GM19468 (cell line): ENCODE measurements around the gene SHISAL1.
"Not testable (repeated sequence)": the region's sequence is repeated elsewhere in the genome, so short reads cannot be mapped to it uniquely, and the experiment has no call there.

Experiments
- ATAC-seq: cut with Tn5 transposase; IDR thresholded peaks from one replicate; pipeline ENCODE4 v1.9.1; 2021; ENCODE audit warnings: mild to moderate bottlenecking, moderate library complexity, moderate number of reproducible peaks; ENCODE audit not compliant: unreplicated experiment; ENCODE audit errors: extremely low read depth

SHISAL1 gene

GRCh38 chr22:44305888-44306287 is 6.9 kb downstream of the SHISAL1 start:
- ATAC-seq: no peak

- no peak for ATAC-seq
Measured at GRCh38 chr22:44305455-44305854, 7.3 kb downstream of the SHISAL1 start.

GRCh38 chr22:44304911-44305310 is 7.8 kb downstream of the SHISAL1 start:
- no peak for ATAC-seq

- no peak for ATAC-seq
Measured at GRCh38 chr22:44304354-44304753, 8.4 kb downstream of the SHISAL1 start.

- not testable (repeated sequence) for ATAC-seq
Measured at GRCh38 chr22:44302363-44302762, 10.4 kb downstream of the SHISAL1 start.

GRCh38 chr22:44301039-44301438 is 11.7 kb downstream of the SHISAL1 start:
- no peak for ATAC-seq

GRCh38 chr22:44299124-44299523 is 13.6 kb downstream of the SHISAL1 start:
- no peak for ATAC-seq

GRCh38 chr22:44298406-44299091 is 14.2 kb downstream of the SHISAL1 start:
- no peak for ATAC-seq

GRCh38 chr22:44297470-44298061 is 15.2 kb downstream of the SHISAL1 start:
- ATAC-seq: no peak

GRCh38 chr22:44295406-44295805 is 17.3 kb downstream of the SHISAL1 start:
- ATAC-seq: no peak

GRCh38 chr22:44293876-44294275 is 18.9 kb downstream of the SHISAL1 start:
- no peak for ATAC-seq

- no peak for ATAC-seq
Measured at GRCh38 chr22:44293034-44293433, 19.7 kb downstream of the SHISAL1 start.

- ATAC-seq: no peak
Measured at GRCh38 chr22:44292521-44292920, 20.2 kb downstream of the SHISAL1 start.

- ATAC-seq: no peak
Measured at GRCh38 chr22:44291674-44292360, 20.9 kb downstream of the SHISAL1 start.

- no peak for ATAC-seq
Measured at GRCh38 chr22:44291265-44291664, 21.5 kb downstream of the SHISAL1 start.

GRCh38 chr22:44289414-44290171 is 23.2 kb downstream of the SHISAL1 start:
- no peak for ATAC-seq

GRCh38 chr22:44288913-44289312 is 23.8 kb downstream of the SHISAL1 start:
- no peak for ATAC-seq

GRCh38 chr22:44287741-44288140 is 25.0 kb downstream of the SHISAL1 start:
- no peak for ATAC-seq

- ATAC-seq: no peak
Measured at GRCh38 chr22:44287121-44287693, 25.5 kb downstream of the SHISAL1 start.

- no peak for ATAC-seq
Measured at GRCh38 chr22:44286646-44287045, 26.1 kb downstream of the SHISAL1 start.
